ENCODE measurements around the gene TFEB. TPM values are rescaled to one million over a fixed set of nuclear protein-coding genes. Genes with fewer than 3 reads are reported as not detected.

Gene TFEB
- polyA plus RNA-seq, 1 experiment = 3.9 TPM

DNA sequence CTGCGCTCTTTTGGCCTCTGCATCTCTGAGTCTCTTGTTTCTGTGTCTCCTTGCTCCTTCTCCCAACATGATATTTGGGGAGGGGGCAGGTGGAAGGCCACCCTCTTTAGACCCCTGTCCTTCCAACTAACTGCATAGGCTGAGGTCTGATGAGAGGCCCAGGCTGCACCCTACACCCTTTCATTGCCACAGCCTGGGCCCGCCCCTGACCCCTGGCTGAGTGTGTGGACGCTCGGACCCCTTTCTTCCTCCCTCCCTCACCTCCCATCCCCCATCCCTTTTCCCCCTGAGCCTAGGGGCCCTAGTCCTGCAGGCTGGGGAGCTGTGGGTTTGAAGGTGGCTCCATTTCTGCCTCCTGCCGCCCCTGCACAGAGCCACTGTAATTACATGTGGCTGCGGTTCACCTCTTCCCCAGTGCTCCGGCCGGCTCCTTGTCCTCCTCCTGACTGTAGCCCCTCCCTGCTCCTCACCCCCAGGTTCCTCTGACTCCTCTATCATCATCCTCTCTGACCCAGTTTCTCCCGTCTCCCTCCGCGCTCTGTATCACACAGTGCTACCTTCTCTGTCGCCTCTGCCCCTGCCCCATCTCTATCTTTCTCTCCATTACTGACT is 90.3 kb downstream of the TFEB start:
- TF ChIP-seq, protein P1, sequence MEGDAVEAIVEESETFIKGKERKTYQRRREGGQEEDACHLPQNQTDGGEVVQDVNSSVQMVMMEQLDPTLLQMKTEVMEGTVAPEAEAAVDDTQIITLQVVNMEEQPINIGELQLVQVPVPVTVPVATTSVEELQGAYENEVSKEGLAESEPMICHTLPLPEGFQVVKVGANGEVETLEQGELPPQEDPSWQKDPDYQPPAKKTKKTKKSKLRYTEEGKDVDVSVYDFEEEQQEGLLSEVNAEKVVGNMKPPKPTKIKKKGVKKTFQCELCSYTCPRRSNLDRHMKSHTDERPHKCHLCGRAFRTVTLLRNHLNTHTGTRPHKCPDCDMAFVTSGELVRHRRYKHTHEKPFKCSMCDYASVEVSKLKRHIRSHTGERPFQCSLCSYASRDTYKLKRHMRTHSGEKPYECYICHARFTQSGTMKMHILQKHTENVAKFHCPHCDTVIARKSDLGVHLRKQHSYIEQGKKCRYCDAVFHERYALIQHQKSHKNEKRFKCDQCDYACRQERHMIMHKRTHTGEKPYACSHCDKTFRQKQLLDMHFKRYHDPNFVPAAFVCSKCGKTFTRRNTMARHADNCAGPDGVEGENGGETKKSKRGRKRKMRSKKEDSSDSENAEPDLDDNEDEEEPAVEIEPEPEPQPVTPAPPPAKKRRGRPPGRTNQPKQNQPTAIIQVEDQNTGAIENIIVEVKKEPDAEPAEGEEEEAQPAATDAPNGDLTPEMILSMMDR (IDR thresholded peaks at IDR 0.05; ENCODE audit: low read depth, low read length) = no peak
- no peak overlapping the region for H3K4me3 ChIP-seq (ENCODE audit: low read depth, low read length)
- CTCF ChIA-PET = interaction anchor here (1.6 kb wide), 1 partner anchor 42 kb away, joined by 3 read pairs; no protein-coding TSS in a partner anchor
- H3K27ac ChIP-seq (ENCODE audit: low read depth, low read length) = no peak overlapping the region
- H3K9me3 ChIP-seq (ENCODE audit: control insufficient read depth, insufficient read depth, low read length) = no peaks in the 10 kb centered on the region; the same call in 1 of the 2 replicates
- DNase-seq (ENCODE audit: low read depth, low spot score) = no peak
- POLR2A ChIA-PET = no interaction called here
- peaks cover 64% of the 10 kb centered on the region for H3K27me3 ChIP-seq (ENCODE audit: control insufficient read depth, insufficient read depth, low read length)

DNA sequence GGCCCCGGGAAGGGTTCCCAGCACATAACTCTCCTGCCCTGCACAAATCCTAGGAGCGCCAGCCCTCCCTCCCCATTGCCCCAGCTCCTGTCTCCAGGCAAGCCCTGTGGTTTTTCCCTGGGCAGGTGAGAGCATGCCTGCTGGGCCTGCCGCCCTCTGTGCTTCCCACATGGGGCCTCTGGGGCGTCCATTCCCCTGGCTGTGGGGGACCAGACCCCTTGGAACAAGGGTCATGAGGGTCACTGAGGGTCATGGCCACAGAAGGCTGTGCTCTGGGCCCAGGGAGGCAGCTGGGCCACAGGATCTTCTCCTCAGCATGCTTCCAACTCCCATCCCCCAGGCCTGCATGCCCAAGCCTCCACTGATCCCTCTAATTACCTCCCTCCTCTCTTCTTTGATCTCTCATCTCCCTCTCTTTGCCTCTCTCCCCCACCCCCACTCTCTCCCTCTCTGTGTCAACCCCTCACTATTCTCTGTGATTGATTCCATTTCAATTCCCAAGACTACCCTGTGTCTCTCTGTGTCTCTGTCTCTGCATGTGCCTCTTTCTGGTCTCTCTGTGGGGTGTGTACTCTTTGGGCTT is 91.0 kb downstream of the TFEB start:
- H3K4me3 ChIP-seq (ENCODE audit: low read depth, low read length) = no peak overlapping the region
- no peak for DNase-seq (ENCODE audit: low read depth, low spot score)
- TF ChIP-seq, protein P1 (IDR thresholded peaks at IDR 0.05; ENCODE audit: low read depth, low read length) = no peak
- peaks cover 68% of the 10 kb centered on the region for H3K27me3 ChIP-seq (ENCODE audit: control insufficient read depth, insufficient read depth, low read length)
- no peaks in the 10 kb centered on the region; the same call in 1 of the 2 replicates for H3K9me3 ChIP-seq (ENCODE audit: control insufficient read depth, insufficient read depth, low read length)
- ChIA-PET POLR2A (no interaction called here), CTCF (no interaction called here)
- H3K27ac ChIP-seq (ENCODE audit: low read depth, low read length) = no peak overlapping the region

DNA sequence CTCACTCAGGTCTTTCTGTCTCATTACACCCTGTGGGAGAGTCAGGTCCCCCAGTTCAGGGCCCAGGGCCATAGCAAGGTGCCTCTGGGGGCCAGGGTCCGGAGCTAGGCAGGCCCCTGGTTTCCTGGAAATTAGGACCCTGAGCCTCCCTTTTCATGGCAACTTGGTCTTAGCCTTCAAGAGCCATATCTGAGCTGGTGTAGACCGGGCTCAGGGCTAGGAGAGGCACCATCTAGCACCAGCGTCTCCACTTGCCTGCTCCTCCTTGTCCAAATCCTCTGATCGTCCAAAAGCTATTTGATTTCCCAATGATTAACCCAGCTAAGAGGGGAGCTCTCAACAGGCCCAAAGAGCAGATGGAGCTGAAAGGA is 91.5 kb downstream of the TFEB start:
- CTCF ChIA-PET = no interaction called here
- H3K4me3 ChIP-seq (ENCODE audit: low read depth, low read length) = no peak overlapping the region
- POLR2A ChIA-PET = no interaction called here
- no peak for DNase-seq (ENCODE audit: low read depth, low spot score)
- TF ChIP-seq, protein P1 (IDR thresholded peaks at IDR 0.05; ENCODE audit: low read depth, low read length) = no peak
- H3K27ac ChIP-seq (ENCODE audit: low read depth, low read length) = no peak overlapping the region
- H3K27me3 ChIP-seq (ENCODE audit: control insufficient read depth, insufficient read depth, low read length) = peaks cover 72% of the 10 kb centered on the region
- no peaks in the 10 kb centered on the region; the same call in 1 of the 2 replicates for H3K9me3 ChIP-seq (ENCODE audit: control insufficient read depth, insufficient read depth, low read length)

DNA sequence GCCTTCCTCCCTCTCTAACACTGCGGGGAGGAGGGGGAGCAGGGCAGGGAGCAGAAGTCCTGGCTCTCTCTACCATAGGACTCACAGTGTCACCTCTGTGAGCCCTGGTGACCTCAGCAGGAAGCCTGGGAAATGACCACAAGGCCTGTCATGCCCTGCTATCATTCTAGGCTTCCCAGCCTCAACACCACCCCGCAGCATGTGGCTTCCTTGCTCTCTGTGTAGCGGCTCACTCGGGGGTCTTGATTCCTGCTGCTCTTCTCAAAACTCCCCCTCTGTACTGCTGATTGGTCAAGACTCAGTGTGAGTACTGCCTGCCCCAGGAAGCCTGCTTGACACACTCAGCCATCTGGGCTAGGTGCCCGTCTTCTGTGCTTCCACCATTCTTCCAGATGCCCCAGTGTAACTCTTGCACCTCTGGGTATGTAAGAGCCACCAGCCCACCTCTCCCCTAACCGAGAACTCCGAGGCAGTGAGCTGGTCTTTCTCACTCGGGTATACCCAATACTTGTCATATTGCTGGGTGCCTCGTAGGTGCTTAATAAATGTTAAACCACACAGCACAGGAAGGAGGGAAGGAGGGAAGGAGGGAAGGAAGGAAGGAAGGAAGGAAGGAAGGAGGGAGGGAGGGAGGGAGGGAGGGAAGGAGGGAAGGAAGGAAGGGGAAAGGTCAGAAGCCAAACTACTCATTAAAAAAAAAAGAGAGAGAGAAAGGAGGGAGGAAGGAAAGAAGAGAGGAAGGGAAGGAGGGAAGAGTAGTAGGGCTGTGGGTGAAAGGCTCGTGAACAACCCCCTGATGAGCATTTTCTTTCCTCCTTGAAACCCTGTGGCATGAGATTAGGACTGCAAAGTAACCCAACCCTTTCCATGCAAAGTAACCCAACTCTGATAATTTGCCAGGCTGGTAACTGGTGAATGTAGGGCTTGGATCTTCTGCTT is 92.2 kb downstream of the TFEB start:
- Histone ChIP-seq H3K27me3 (ENCODE audit: control insufficient read depth, insufficient read depth, low read length) (peaks cover 78% of the 10 kb centered on the region), H3K9me3 (ENCODE audit: control insufficient read depth, insufficient read depth, low read length) (no peaks in the 10 kb centered on the region; the same call in 1 of the 2 replicates), H3K4me3 (ENCODE audit: low read depth, low read length) (no peak overlapping the region), H3K27ac (ENCODE audit: low read depth, low read length) (no peak overlapping the region)
- POLR2A ChIA-PET = no interaction called here
- CTCF ChIA-PET = no interaction called here
- no peak for DNase-seq (ENCODE audit: low read depth, low spot score)
- TF ChIP-seq, protein P1 (IDR thresholded peaks at IDR 0.05; ENCODE audit: low read depth, low read length) = no peak
